Measurements from ENCODE around the gene SRD5A1. TPM values are rescaled to one million over a fixed set of nuclear protein-coding genes. Genes with fewer than 3 reads are reported as not detected.

The SRD5A1 gene
- total RNA-seq, 3 donors from 2014 or later (not counting 1 experiment from before 2014, with no cell fraction given), result 6.5 to 11.0 (median 7.8) TPM

DNA sequence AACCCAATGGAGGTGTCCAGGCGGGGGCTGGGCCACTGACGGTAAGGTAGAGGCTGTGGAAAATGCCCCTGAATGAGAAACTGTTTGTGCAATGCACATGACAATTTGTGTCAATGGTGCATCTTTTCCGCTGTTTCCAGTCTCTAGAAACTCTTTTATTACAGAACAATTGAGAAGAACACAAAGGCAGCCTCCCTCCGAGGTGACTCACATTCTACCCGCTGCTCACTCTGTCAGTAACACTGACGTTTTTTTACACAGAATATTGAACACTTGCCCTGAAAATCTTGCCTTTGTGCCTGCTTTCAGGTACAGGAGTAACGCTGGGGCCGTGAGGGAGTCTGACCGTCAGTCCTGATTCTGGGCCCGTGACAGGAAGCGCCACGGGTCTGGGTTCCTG, 68.3 kb downstream of the SRD5A1 start:
- Mint-ChIP-seq H3K27ac (no peak overlapping the region), H3K4me3 (no peak overlapping the region), H3K27me3 (ENCODE audit: low read depth in 2 of 2) (peaks cover 36 to 48% of the 10 kb centered on the region in 2 donors), H3K36me3 (no peaks in the 10 kb centered on the region), H3K9me3 (no peaks in the 10 kb centered on the region), H3K4me1 (no peaks in the 10 kb centered on the region)
- no peak overlapping the region for H3K27ac ChIP-seq (ENCODE audit: low read length)
- no peak for DNase-seq
- H3K9me3 ChIP-seq (ENCODE audit: control insufficient read depth, insufficient read depth, low read length), result no peaks in the 10 kb centered on the region
- H3K36me3 ChIP-seq (ENCODE audit: control insufficient read depth, insufficient read depth, low read length), result no peaks in the 10 kb centered on the region
- intact Hi-C loops (cut with micrococcal nuclease), result no loop called here
- TF ChIP-seq CTCF (IDR thresholded peaks at IDR 0.05), result no peak
- 78% methylated on average over 12 of the region's 12 CpGs for WGBS (ENCODE audit: insufficient coverage)
- no peak for ATAC-seq
- no peaks in the 10 kb centered on the region for H3K4me1 ChIP-seq (ENCODE audit: control insufficient read depth, insufficient read depth, low read length)
- H3K27me3 ChIP-seq (ENCODE audit: control insufficient read depth, insufficient read depth, low read length), result peaks cover 12% of the 10 kb centered on the region
- H3K4me3 ChIP-seq (ENCODE audit: low read length), result no peak overlapping the region

GRCh38 chr5:6702633-6703032, 69.4 kb downstream of the SRD5A1 start:
- H3K36me3 Mint-ChIP-seq, result no peaks in the 10 kb centered on the region
- Histone ChIP-seq H3K9me3 (ENCODE audit: control insufficient read depth, insufficient read depth, low read length) (no peaks in the 10 kb centered on the region), H3K4me1 (ENCODE audit: control insufficient read depth, insufficient read depth, low read length) (no peaks in the 10 kb centered on the region), H3K4me3 (ENCODE audit: low read length) (no peak overlapping the region), H3K27me3 (ENCODE audit: control insufficient read depth, insufficient read depth, low read length) (peaks cover 6% of the 10 kb centered on the region), H3K27ac (ENCODE audit: low read length) (no peak overlapping the region), H3K36me3 (ENCODE audit: control insufficient read depth, insufficient read depth, low read length) (no peaks in the 10 kb centered on the region)
- intact Hi-C loops (cut with micrococcal nuclease), result no loop called here
- TF ChIP-seq CTCF (IDR thresholded peaks at IDR 0.05), result no peak
- ATAC-seq (no peak), DNase-seq (no peak)
- no peak overlapping the region for H3K4me3 Mint-ChIP-seq
- H3K27me3 Mint-ChIP-seq (ENCODE audit: low read depth in 2 of 2), result peaks cover 27 to 36% of the 10 kb centered on the region in 2 donors
- 95% methylated on average over 6 of the region's 6 CpGs for WGBS (ENCODE audit: insufficient coverage)
- H3K27ac Mint-ChIP-seq, result no peak overlapping the region
- no peaks in the 10 kb centered on the region for H3K4me1 Mint-ChIP-seq
- H3K9me3 Mint-ChIP-seq, result no peaks in the 10 kb centered on the region

DNA sequence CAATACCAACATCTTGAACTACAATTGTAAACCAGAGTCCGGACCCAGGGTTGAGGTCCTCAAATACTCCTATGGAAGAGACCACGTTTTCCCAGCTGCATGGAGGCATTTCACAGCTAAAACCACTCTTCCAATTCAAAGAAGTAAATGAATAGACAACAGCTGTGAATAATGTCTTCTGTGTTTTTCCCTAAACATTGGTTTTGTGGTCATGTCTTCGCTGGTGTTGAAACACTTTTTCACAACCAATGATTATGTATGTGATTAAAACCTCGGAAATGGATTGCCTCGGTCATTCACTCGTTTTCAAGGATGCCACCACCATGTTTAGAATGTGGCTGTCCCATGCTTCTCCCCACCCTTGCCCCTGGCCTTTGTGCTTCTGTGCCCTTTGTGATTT, 70.6 kb downstream of the SRD5A1 start:
- Mint-ChIP-seq H3K4me1 (no peaks in the 10 kb centered on the region), H3K4me3 (no peak overlapping the region), H3K9me3 (no peaks in the 10 kb centered on the region), H3K36me3 (no peaks in the 10 kb centered on the region), H3K27me3 (ENCODE audit: low read depth in 2 of 2) (peaks cover 24 to 31% of the 10 kb centered on the region in 2 donors), H3K27ac (no peak overlapping the region)
- Histone ChIP-seq H3K4me3 (ENCODE audit: low read length) (no peak overlapping the region), H3K9me3 (ENCODE audit: control insufficient read depth, insufficient read depth, low read length) (no peaks in the 10 kb centered on the region), H3K27me3 (ENCODE audit: control insufficient read depth, insufficient read depth, low read length) (peaks cover 2% of the 10 kb centered on the region), H3K27ac (ENCODE audit: low read length) (no peak overlapping the region), H3K36me3 (ENCODE audit: control insufficient read depth, insufficient read depth, low read length) (no peaks in the 10 kb centered on the region), H3K4me1 (ENCODE audit: control insufficient read depth, insufficient read depth, low read length) (no peaks in the 10 kb centered on the region)
- ATAC-seq, result no peak
- intact Hi-C loops (cut with micrococcal nuclease), result no loop called here
- no peak for TF ChIP-seq CTCF (IDR thresholded peaks at IDR 0.05)
- no peak for DNase-seq
- WGBS (ENCODE audit: insufficient coverage), result 63% methylated on average over 6 of the region's 6 CpGs

DNA sequence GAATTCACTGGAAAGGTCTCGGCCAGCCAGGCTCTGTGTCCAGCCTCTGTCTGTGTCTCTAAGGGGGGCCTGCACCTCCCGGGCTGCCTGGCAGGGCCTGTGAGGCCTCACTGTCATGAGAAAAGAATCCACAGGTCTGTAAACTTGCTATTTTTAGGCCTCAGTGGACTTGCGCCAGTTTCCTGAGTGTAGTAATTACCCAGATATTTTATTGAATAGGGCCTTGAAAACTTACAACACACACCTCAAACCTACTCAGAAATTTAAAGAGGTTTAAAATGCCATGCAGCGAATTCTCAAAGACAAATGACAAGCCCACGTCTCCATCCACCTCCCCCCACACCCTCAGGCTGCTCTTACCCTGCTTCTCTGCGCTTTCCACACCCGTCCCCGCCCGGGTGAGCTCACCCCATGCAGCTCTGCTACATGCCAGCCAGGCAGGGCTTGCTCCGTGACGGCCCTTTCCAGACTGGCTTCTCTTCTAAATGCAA, 71.2 kb downstream of the SRD5A1 start:
- intact Hi-C loops (cut with micrococcal nuclease), result no loop called here
- H3K36me3 Mint-ChIP-seq, result no peaks in the 10 kb centered on the region

More for the DNA sequence above, 71.2 kb downstream of the SRD5A1 start:
- peaks cover 21 to 25% of the 10 kb centered on the region in 2 donors for H3K27me3 Mint-ChIP-seq (ENCODE audit: low read depth in 2 of 2)
- no peaks in the 10 kb centered on the region for H3K9me3 Mint-ChIP-seq
- no peak for TF ChIP-seq CTCF (IDR thresholded peaks at IDR 0.05)
- WGBS (ENCODE audit: insufficient coverage), result 87% methylated on average over 11 of the region's 11 CpGs
- no peak overlapping the region for H3K4me3 Mint-ChIP-seq
- no peak overlapping the region for H3K27ac ChIP-seq (ENCODE audit: low read length)
- no peaks in the 10 kb centered on the region for H3K4me1 Mint-ChIP-seq
- DNase-seq, result no peak
- no peak for ATAC-seq
- peaks cover 2% of the 10 kb centered on the region for H3K27me3 ChIP-seq (ENCODE audit: control insufficient read depth, insufficient read depth, low read length)
- no peaks in the 10 kb centered on the region for H3K36me3 ChIP-seq (ENCODE audit: control insufficient read depth, insufficient read depth, low read length)
- no peak overlapping the region for H3K27ac Mint-ChIP-seq
- H3K4me1 ChIP-seq (ENCODE audit: control insufficient read depth, insufficient read depth, low read length), result no peaks in the 10 kb centered on the region
- no peak overlapping the region for H3K4me3 ChIP-seq (ENCODE audit: low read length)
- H3K9me3 ChIP-seq (ENCODE audit: control insufficient read depth, insufficient read depth, low read length), result no peaks in the 10 kb centered on the region
